HG03460 (cell line): ENCODE results near the gene AMBP.

Experiments
- ATAC-seq: cut with Tn5 transposase; IDR thresholded peaks from one replicate; pipeline ENCODE4 v1.9.1; 2021; ENCODE audit not compliant: unreplicated experiment

AMBP gene

DNA sequence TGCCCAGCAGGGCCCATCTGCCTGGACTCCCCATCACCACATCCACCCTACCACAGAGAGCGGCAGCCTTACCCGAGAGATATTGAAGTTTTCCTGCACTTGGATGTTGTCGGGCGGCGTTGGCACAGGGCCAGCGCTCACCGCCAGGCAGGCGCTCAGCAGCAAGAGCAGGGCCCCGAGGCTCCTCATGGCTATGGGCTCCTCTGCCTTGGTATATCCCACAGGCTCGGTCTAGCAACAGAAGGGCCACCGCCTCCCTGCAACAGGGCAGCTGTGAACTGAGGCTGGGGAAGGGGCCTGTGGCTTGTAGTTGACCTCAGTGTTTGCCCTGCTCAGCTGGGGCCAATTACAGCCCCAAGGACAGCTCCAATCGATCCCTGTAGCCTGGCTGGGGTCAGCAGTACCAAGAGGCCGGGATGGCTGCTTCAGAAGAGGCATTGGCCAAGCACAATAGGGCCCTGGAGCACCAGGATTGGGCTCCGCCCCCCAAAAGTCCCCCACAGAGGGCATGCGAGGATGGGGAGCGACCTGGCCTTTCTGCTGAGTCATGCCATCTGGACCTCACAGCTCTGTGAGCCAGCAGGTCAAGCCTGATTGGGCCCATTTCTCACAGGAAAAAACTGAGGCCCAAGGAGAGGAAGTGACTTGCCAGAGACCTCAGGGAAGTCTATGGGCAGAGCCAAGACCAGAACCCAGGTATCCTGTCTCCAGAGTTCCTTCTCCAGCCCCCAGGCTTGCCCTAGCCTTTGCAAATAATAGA lies at the start of gene AMBP:
Gene AMBP (minus strand): TSS at position 280 of the 760 bp plus-strand sequence. CDS start 91 bp downstream, at position 189.
- no peak for ATAC-seq

GRCh38 chr9:114126247-114127060 lies 48.4 kb upstream of the AMBP start:
- ATAC-seq = no peak

GRCh38 chr9:114125476-114126013 lies 47.4 kb upstream of the AMBP start:
- ATAC-seq = no peak

DNA sequence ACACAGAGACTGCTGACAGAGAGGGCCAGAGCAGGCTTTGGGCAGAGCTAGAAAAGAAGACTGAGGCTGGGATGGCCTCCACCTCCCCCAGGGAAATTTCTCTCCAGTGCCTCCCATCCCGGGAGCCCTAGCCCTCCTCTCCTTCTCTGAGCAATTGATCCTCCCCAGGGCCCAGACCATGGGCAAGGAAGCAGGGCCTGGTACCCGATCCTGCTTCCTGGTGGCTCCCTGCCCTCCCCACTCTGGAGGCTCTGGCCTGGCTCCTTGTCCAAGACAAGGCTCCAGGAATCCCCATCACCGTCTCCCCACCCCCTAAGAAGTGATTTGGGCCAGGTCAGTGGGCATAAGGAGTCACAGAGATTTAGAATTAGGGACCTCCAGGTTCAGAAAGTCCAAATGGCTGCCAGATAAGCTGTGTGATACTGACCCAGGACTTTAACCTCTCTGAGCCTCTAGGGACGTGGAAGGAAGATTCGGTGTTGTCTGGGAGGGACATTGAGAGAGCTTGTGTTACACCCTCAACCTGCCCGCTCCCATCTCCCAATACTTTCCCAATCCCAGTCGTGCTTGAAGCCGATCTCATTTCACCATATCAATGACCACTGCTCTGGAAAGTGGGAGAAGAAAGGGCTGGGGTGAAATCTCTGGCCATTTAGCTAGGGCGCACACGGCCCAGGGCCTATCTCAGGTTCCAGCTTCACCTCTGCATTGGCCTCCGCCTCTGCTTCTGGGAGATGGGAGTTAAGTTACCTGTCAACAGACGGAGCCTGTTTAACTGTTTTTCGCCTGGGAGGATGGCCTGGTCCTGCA lies 46.8 kb upstream of the AMBP start:
- ATAC-seq = no peak

DNA sequence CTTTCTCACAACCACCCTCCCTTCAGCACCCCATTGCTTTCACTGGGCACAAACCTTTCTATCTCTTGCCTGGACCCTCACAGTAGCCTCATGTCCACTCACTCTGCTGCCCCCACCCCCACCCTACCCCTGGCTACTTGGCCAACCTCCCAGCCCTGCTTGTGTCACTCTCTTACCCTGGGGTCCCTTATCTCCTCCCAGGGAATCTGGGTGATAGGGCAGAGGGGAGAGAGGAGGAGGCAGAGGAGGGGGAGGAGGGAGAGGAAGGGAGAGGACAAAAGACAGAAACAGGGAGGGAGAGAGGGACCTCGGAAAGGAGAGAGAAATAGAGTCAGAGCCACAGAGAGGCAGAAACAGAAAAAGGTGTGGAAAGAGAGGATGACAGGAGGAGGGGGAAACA lies 46.0 kb upstream of the AMBP start:
- ATAC-seq = no peak

GRCh38 chr9:114123031-114123977 lies 45.2 kb upstream of the AMBP start:
- ATAC-seq = no peak

GRCh38 chr9:114122136-114123027 lies 44.3 kb upstream of the AMBP start:
- no peak for ATAC-seq

DNA sequence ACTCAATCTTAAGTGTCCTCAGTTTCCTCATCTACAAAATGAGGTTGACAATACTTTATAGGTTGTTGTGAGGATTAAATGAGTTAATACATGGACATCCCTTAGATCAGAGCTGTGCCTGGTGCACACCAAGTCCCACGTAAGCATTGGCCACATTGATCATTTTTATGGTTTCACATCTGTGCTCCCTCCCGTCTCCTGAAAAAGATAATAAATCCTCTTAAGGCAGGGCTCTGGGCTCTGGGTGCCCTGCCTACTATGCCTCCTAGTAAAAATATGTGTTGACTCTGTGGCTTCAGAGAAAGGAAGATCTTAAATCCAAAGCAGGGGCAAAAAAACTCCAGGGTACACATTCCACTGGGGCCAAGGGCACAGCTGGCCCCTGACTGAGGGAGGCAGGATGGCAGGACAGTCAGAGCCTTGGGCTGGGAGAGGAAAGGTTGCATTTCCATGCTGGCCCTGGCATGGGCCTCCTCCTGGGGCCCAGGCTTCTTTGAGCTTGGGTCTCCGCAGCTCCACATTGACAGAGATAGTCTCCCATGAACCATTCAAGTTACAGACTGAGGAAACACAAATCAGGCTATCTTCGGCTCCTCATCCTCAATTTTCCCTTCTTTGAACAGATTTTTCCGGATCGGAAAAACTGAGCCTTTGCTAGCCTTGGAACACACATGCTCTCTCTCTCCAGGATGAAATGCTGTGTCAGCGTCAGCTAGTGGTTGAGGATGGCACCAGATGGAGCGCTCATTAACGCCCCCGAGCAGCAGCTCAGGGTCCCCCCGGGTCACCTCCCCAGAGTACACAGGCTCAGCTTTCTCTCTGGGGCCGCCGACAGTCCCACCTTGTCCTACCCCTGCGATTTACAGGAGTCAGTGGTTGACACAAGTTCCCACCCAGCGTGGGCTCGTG lies 43.4 kb upstream of the AMBP start:
- no peak for ATAC-seq

DNA sequence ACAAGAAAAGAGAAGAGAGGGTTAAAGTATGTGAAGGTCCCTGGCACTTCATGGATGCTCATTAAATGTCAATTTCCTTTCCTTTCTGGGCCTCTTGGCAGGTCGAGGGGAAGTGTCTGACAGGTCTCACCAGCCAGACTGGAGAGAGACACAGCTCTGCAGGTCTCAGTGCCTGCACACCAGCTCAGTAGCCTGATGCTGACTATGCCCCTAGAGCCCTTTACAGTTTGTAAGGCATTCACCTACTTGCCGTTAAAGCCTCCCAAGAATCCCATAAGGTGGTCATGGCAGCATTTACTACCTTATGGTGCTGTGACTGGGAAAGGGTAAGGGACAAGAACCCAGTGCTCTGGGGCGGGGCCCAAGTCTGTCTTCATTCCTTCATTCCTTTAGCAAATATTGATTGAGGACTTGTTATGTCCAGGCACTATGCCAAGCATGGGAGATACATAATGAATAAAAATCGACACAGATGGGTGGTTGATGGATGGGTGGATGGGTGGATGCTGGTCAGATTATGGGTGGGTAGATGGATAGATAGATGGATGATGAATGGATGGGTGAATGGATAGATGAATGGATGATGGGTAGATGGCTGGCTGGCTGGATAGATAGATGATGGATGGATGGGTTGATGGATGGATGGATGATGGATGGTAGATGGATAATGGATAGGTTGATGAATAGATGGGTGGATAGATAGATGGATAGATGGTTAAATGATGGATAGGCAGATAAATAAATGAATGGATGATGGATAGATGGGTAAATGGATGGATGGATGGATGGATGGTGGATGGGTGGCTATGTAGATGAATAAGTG lies 42.3 kb upstream of the AMBP start:
- ATAC-seq = no peak

DNA sequence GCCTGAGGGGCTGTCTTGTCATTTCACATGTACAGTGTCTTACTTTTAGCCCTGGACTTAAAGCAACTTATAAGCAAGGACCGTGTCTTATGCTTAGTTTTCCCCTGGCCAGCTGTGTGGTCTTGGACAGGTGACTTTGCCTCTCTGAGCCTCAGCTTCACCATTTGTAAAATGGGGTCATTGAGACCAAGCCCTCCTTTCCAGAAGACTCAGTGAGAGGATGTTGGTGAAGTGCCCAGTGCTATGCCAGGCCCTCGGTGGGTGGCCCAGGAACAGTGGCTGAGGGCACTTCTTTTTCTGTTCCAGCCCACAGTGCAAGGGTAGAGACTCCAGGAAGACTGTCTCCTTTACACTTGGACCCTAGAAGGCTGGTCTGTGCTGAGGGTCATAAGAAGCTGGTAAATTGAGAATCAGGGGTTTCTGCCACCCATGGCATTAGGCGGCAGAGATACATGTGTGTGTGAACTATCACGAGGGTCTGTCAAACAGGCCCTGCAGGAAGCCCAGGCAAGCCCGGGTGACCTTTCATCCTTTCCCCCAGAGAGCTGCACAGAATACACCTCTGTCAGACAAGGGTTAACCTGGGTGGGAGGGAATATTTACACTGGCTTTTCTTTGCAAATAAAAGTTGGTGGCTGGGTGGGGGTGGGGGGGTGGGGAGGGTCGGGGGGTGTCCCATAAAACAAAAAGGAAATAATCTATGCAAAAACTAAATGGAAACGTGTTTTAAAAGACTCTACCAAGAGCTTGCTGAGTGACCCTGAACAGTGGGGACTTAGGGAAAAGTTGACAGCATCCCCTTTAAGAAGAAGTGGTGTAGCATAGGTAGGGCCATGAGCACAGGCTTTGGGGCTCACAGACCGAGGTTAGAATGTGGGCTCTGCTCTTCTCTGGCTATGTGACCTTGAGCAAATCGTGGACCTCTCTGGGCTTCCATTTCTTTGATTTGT lies 41.4 kb upstream of the AMBP start:
- no peak for ATAC-seq

GRCh38 chr9:114117996-114118830 lies 40.1 kb upstream of the AMBP start:
- no peak for ATAC-seq

DNA sequence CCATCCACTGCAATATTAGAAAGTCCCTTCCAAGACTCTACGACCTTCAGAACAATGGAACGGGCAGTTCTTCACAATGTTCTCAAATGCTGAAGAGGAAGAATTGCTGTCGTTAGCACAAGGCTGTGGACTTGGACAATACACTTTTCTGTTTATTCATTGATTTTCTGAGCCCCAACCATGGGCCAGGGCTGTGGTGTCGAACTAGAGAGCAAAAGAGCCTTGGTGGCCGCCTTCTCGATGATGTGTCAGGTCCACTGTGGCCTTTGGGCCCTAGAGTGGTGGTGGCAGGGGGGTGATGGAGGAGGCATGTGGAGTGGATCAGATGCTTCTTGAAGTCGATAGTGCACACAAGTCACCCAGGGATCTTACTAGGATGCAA lies 39.5 kb upstream of the AMBP start:
- ATAC-seq = no peak

DNA sequence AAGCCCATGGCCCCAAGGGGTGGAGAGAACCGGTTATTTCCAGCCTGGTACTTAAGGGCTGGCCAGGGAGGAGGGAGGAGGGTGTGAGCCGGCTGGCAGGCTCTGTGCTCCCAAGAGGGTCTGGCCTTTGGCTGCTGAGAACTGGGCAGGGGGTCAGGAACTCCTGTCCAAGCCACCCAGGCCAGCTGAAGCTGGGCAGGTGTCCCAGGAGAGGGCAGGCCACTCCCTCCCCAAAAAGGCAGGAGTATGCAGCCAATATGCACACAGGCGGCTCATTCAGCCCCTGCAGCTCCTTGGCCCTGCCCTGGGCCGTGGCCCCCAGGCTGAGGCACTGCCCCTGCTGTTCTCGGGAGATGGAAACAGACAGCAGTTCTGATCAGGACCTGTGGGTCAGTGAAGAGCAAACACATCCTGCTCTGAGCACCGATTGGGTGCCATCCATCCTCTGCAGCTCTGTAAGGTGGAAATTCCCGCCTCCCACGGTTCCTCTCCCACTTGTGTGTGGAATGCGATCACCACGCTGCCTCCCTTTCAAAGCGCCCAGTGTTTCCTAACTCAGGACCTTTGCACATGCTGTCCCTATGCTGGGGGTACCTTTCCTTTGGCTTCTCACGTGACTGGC lies 38.1 kb upstream of the AMBP start:
- ATAC-seq = no peak

GRCh38 chr9:114115654-114116125 lies 37.6 kb upstream of the AMBP start:
- ATAC-seq = no peak

DNA sequence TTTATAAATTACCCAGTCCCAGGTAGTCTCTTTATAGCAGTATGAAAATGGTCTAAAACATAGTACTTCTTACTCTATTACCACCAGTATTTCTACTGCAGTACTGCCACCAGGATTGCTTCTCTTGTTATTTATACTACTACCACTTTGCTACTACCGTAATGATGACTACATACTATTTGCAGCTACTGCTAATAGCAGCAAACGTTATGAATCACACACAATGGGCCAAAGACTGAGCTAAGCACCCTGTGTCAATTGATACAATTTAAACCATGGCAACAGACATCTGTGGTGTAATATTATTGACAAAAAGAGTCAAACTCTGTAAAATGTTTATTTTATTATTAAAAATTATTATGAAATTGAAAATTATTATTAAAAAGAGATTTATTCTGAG lies 36.3 kb upstream of the AMBP start:
- no peak for ATAC-seq
